NB4 (cell line): Measurements from ENCODE around the gene RBBP8NL.

Source experiments
- DNase-seq: peaks from one replicate; pipeline ENCODE4 v3.0.0; 2010; ENCODE audit warnings: low read depth
- H3K4me3 ChIP-seq: one replicate; pipeline ENCODE4 v1.5.1; 2011; ENCODE audit warnings: mild to moderate bottlenecking, low read depth, low read length, moderate library complexity
- CTCF ChIP-seq: IDR thresholded peaks from one replicate; pipeline ENCODE4 v1.5.1; 2012; ENCODE audit warnings: low read depth, low read length
- MYC ChIP-seq: IDR thresholded peaks from 2 replicates; pipeline ENCODE4 v1.6.1; 2011; ENCODE audit warnings: low read depth, low read length
- POLR2A ChIP-seq: IDR thresholded peaks from 2 replicates; pipeline ENCODE4 v1.6.1; 2011; ENCODE audit warnings: mild to moderate bottlenecking; ENCODE audit not compliant: insufficient read length; ENCODE audit errors: extremely low read depth
- TF ChIP-seq, protein P1 (sequence below): IDR thresholded peaks from 2 replicates; pipeline ENCODE4 v1.6.1; 2011; ENCODE audit warnings: low read depth, low read length

The RBBP8NL gene

GRCh38 chr20:62473717-62474603, 46.6 kb upstream of the RBBP8NL start:
- no peak for TF ChIP-seq MYC
- H3K4me3 ChIP-seq: no peak overlapping the region
- no peak for DNase-seq

DNA sequence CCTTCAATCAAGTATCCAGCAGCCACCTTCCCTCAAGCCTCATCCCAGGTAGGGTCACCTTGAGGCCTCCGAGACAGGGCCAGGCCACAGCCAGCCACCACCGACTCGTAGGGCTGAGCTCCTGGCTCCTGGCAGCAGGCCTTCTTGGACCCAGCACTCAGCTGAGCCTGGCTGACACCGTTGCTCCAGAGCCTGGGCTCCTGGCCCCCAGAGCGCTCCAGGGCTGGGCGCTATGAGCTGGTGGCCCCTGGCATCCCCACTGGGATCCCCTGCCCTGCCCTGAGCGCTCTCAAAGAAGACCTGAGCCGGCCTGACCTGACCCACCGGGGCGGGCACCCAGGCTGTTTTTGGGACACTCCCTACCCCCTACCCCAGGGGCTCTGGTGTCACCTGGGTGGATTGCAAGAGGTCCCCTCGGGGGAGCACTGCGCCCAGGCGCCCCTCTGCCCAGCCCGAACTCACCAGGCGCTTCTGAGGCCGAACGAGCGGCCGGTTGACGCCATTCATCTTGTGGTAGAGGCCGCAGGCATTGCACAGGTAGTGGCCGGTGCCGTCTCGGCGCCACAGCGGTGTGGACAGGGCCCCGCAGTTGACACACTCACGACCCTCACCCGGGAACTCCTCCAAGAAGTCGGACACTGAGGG, 45.7 kb upstream of the RBBP8NL start:
- TF ChIP-seq POLR2A (no peak), MYC (no peak), CTCF (no peak)
- TF ChIP-seq, protein P1, sequence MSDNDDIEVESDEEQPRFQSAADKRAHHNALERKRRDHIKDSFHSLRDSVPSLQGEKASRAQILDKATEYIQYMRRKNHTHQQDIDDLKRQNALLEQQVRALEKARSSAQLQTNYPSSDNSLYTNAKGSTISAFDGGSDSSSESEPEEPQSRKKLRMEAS: no peak
- H3K4me3 ChIP-seq: no peak overlapping the region
- no peak for DNase-seq

GRCh38 chr20:62472138-62472940, 45.0 kb upstream of the RBBP8NL start:
- H3K4me3 ChIP-seq: no peak overlapping the region
- TF ChIP-seq, protein P1: no peak
- TF ChIP-seq POLR2A (no peak), MYC (no peak), CTCF (no peak)

DNA sequence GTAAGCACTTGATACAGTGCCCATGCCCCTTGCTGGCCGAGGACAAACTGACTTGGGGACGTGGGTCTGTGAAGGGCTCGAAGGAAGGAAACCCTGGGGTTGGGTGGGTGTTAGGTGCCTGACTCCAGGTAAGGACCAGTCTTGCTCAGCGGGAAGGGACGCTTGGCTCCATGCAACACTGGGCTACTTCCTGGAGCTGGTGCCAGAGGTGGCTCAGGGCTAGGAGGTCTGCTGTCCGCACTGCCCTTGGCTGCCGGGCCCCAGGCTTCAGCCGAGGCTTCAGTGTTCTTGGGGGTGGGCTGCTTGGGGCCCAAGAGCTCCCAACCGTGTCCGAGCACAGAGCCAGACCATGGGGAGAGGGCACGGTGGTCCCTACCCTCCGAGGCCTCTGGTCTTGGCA, 43.1 kb upstream of the RBBP8NL start:
- no peak for TF ChIP-seq MYC
- no peak for TF ChIP-seq POLR2A
- TF ChIP-seq CTCF: no peak
- TF ChIP-seq, protein P1: no peak
- no peak for DNase-seq
- no peak overlapping the region for H3K4me3 ChIP-seq

More at GRCh38 chr20:62472138-62472940, 45.0 kb upstream of the RBBP8NL start:
- DNase-seq: no peak

GRCh38 chr20:62470001-62470400, 42.7 kb upstream of the RBBP8NL start:
- H3K4me3 ChIP-seq: no peak overlapping the region
- TF ChIP-seq, protein P1: no peak
- TF ChIP-seq POLR2A (no peak), MYC (no peak), CTCF (no peak)
- DNase-seq: no peak

- no peak for TF ChIP-seq POLR2A
- TF ChIP-seq, protein P1: no peak
- no peak for TF ChIP-seq MYC
- no peak for TF ChIP-seq CTCF
Measured at GRCh38 chr20:62469352-62469751, 42.0 kb upstream of the RBBP8NL start.

More at GRCh38 chr20:62469352-62469751, 42.0 kb upstream of the RBBP8NL start:
- no peak for DNase-seq
- no peak overlapping the region for H3K4me3 ChIP-seq
